HK-2 (cell line): Measurements from ENCODE around the gene CERK.

Experiments used
- DNase-seq: peaks from one replicate; pipeline ENCODE4 v3.0.0-alpha.2; 2018; ENCODE audit not compliant: unreplicated experiment

The CERK gene

DNA sequence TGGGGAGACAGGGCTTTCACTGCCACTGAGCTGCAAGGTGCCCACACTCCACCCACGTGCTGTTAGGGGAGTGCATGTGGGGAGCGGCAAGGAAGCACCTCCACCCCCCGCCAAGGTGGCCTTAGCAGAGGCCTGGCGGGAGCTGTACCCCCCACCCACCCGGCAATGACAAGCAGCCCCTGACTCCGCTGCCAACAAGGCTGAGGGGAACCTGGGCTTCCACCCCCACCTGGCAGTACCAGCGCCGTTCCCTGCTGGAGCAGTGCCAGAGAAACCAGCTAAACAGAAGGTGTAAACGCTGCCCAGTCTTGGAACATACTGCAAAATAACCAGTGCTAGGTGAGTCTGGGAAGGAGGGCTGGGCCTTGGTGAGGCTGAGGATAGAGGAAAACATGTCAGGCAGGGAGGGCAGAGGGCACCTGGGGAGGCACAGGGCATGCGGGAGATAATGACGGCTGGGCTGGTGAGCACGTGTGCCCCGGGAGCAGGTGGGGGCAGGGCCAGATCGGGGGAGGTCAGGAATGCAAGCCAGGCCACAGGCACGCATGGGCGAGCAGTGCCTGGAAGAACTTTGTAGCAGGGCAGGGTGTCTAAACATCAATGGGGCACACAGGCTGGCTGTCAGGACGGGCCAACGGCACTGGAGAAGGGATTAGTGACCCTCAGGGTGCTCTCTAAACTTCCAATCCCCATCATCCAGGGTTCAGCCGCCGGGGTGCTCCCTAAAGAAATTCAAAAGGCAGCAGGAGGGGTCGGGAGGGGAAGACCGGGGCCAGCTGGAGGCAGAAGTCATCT lies 6.6 kb downstream of the CERK start:
- DNase-seq, result peak; percentile 77

DNA sequence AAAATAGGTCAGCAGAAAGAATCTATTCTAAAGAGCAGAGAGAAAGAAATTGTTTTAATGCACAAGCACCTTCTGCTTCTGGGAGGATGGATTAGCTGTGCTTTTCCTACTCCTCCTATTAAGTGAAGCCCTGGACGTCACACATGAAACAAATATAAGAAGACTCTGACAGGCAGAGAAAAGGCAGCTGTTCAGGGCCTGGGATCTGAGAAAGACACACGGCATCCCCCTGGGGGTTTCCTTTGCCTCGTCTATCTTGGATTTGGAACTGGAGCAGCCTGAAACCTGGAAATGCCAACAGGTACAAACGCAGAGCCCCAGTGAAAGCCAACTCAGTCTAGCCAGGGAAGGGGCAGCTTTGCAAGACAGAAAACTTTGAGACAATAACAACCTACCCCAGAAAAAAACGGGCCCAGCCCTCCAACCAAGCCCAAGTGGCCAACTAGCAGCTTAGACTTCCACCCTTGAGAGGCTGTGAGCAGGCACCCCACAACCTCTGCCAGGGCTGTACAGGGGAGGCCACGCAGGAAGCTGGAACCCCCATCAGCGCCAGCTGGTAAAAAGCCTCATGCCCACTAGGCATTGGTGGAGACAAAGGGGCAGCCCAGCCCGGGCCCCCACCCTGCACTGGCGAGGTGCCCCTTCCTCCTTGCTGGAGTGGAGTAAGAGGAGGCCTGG lies 7.3 kb downstream of the CERK start:
- DNase-seq, result no peak

DNA sequence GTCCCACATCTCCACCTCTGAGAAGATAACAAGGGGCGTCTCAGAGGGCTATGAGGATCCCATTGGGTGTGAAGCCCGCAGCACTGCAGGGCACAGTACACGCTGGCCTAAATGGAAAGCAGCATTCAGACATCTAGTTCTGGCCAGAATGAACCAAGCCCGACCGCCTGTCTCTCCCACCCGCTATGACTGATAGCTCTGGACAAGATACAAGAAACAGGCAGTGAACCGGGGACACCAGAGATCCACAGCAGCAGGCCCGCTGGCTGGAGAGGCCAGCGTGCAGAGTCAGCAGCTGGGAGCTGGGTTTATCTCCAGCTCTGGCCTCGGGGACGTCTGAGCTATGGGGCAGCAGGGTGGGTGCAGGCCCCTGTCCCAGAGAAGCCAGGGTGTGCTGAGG lies 9.6 kb downstream of the CERK start:
- no peak for DNase-seq

DNA sequence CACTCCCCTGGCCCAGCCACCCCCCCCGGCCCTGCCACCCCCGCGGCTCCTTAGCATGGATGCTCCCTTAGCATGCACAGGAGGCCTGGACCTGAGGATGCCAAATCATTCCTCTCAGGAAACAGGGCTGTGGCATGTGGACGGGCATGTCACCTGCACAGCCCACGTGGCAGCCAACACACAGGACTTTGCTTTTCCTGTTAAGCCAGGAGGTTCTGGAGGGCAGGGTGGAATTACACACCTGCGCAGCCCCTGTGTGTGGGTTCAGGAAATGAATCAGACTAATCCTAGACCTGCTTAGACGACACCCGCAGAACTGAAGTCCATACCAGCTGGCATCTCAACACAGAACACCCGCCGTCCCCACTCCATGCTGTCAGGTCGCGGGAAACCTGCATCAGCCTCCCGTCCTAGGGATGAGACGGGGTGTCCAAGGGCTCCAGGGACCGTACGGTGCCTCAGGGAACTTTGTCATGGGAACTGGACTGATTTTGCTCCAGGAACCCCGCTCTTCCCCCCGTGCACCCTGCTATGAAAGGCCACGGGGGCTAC lies 10.2 kb downstream of the CERK start:
- no peak for DNase-seq

DNA sequence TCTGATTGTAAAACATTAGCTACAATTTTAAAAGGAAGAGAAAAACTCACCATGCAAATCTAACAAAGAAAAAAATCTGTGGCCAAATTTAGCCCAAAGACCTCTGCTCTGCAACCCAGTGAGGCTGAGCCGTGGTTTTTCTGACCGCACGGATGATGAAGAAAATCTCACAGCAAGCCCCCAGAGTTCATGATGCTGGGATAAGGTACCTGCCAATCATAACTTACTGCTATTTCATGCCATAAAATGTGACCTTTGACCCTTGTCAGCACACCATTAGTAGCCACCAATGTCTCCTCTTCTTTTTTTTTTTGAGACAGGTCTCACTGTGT lies 11.1 kb downstream of the CERK start:
- no peak for DNase-seq

DNA sequence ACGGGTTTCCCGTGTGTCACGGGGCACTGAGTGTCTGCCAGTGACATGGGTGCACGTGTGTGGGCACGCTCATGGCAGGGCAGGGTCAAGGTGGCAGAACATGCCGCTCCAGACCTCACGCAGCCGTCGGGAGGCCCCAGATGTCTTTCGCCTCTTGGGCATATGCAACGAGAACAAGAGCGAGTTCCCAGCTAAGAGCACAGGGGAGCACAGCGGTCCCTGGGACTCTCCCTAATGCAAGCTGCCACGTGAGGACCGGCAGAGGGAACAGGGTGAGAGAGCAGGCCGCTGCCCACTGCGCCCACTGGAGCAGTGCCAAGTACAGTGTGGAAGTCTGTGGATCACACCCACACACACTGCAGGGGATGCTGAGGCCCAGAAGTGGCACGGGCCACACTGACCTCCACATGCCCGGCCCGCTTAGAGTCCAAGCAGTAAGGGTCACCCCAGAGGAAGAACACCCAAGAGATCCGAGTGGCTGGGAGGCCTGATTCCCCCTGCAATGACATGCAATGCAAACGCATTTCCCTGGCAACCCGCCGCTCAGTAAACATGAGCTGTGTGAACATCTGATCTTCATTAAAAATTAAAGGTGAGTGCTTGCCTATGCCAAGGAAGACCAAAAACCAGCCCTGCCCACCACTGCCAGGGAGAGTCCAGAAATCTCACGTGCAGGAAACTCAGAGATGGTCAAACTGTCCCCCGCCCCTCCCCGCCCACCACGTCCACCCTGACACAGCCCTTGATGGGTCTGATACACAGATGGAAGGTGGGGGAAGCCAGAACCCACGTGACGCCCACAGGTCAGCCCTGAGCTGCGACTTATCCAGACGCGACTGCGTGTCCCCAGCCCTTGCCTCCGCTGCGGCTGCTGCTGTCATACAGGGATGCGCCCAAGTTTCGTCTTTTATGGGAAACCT lies 11.7 kb downstream of the CERK start:
- DNase-seq, result no peak

DNA sequence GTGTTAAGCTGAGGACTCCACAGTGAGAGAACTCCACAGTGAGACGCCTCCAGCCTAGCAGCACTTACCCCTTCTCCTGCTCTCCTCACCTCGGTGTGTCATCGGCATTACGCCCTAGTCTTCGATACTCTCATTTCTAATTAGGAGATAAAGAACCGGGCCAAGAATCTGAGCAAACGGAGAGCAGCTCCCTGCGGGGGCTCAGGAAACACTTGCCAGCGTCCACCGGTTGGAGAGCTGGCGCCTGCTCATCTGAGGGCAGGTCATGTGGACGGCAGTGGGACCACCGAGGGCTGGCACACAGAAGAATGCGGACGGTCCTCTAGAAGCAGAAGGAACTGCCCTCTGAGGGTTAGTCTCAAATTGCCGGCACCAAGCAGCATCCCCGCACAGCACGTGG lies 13.0 kb downstream of the CERK start:
- no peak for DNase-seq

DNA sequence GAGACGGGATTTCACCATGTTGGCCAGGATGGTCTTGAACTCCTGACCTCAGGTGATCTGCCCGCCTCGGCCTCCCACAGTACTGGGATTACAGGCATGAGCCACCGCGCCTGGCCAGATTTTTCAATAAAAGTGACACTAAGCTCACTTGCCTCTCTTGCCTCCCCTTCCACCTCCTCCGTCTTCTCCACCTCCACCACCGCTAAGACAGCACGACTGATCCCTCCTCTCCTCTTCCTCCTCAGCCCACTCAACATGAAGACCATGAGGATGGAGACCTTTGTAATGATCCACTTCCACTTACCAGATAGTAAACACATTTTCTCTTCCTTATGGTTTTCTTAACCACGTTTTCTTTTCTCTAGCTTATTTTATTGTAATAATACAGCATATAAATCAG lies 14.2 kb downstream of the CERK start:
- DNase-seq, result no peak

DNA sequence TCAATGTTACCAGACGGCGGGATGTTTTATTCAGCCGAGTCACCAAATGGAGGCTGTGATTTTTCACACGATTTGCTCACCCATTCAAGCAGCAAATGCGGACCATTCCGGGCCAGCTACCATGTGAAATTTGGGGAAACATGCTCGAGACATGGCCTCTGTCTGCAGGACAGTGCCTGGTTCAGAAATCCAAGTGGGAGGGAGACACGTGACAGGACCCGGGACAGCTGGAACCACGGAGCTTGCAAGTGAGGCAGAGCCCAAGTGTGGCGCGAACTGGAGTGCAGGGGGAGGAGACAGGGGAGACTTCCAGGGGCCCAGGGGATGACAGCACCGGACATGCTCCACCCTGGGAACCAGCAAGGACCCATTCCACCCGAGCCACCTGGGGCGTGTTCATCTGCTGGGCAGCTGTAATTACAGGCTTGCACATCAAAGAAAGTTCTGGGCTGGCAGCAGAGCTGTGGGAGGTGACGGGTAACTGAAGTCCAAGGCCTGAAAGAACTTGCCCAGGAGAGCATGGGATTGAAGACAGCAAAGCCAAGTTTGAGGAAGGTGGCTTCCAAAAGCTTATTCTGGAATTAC lies 16.5 kb downstream of the CERK start:
- DNase-seq, result no peak

DNA sequence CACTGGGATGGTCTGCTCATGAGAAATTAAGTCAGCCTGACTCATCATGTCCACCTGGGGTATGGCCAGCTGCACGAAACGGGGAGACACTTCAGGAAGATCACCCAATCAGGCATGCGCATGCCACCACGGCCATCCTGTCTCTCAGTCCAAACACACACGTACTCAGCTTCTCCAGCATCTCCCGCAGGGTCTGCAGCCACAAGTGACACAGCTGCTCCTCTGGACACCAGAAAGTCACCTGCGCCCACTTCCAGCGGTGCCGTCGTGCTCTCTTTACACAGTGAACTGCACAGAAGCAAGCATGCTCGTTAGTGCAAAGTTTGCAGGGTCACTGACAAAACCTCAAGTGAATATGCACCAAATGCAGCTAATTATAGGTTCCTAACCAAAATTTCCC lies 18.1 kb downstream of the CERK start:
- DNase-seq, result no peak

DNA sequence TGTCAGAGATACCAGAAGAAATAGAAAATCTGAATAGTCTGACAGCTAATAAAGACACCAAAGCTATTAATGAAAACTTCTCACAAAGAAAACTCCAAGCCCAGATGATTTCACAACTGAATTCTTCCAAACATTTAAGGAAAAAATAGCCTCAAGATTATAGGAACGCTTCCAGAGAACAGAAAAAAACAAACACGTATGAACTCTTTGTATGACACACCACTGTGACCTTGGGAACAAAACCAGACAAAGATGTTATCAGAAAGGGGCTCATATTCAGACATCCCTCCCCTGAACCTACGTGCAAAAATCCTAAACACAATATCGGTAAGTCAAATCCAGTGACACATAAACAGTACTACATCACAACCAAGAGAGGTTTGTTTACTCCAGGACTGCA lies 23.5 kb downstream of the CERK start:
- no peak for DNase-seq

DNA sequence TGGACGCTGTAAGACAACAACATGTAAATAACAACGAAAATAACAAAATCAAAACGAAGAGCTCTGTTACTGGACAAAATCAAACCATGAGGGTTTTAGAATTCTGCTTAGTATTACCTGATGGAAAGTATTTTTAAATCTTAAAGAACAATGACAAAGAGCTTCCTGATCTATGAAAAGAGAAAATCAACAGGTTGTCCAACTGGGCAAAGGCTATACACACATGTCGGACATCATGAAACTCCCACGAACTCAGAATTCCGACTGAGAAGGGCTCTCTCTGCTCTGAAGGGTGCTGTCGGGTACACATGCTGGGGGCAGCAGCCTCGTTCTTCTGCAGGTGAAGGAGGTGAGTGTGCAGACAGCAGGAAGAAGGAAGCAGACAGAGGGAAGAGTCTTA lies 25.8 kb downstream of the CERK start:
- DNase-seq, result no peak

DNA sequence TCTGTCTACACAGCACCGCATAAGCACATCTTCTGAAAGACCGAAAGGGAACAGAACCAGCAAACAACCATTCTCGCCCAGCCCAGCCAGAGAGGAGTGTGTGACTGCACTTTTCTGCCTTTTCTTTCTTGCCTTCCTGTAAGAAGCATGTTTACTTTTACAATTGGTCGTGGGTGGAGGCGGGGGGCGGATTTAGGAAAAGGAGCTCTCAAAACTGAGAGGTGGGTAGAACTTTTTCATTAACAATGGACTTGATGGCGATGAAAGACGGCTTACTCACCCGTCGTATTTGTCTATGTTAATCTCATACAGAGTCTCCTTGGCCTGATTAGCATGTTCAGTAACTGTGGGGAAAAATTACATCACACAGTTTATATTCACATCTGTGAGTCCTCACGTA lies 27.2 kb downstream of the CERK start:
- no peak for DNase-seq

DNA sequence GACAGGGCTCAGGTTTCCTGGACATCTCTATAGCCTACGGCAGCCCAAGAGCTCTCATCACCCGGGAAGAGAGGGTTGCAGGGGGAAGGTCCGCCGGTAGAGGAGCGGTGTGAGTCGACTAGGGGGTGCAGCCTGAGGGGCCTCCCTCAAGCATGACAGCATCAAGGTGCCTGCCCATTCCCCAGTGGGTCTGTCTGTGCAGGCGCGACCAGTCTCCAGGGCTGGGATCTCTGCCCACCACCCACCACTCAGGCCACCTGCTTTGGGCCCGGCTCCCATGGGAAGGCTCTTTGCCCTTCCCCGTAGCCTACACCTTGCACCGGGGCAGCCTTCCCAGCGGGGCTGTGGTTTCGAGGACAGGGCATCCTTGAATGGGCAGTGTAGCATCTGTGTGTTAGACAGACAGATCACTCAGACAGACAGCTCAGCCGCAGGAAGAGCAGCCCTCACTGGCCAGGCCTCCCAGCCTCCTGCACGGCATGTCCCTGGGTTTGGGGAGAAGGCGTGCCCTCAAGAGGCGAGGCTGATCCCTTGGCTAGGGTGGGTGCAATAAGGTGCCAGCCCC lies 29.2 kb downstream of the CERK start:
- DNase-seq, result no peak

DNA sequence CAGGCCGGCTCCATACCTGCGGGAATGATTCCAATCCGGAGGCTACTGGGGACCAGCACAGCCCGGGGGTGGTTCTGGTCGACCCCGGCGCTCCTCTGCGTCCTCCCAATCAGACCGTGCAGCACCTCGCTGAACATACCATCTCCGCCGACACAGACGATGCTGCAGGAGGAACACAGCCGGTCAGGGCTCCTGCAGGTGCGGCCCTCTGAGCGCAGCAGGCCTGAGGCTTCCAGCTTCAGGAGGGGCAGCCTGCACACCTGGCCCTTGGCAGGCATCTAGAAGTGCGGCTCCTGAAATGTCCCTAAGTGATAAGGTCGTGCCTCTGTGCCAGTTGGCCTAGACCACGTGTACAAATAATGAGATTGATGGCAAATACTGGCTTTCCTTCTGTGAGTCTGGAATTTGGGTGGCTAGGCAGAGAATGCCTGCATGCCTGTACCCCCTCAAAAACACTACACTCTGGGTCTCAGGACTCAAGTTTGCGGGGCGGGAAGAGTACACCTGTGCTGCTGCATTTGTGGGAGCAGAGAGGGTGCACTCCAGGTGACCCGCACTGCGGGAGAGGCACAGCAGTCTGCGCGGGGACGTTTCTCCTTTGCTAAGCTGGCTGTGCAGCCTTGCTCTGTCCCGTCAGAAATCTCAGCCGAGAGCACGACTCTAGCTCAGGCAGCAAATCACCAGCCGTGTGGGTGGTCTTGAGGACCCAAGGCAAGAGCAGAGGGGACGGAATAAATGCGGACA lies 30.1 kb downstream of the CERK start:
- no peak for DNase-seq

DNA sequence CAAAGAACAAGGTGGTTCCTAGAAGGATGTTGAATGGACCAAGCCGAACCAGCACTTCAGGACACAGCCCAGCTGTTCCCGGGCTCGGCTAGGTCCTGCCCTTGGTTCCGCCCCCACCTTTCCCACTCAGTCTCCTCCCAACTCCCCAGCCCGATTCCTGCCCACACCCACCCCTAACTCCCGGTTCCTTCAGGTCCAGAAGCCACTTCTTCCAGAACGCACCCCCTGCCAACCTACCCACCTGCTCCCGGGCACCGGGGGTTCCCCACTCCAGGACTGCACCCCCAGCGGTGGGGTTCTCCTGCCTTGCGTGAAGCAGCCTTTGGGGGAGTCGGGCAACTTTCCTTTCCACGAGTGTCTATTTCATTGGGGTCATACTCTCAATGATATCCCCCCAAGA lies 30.7 kb downstream of the CERK start:
- no peak for DNase-seq

DNA sequence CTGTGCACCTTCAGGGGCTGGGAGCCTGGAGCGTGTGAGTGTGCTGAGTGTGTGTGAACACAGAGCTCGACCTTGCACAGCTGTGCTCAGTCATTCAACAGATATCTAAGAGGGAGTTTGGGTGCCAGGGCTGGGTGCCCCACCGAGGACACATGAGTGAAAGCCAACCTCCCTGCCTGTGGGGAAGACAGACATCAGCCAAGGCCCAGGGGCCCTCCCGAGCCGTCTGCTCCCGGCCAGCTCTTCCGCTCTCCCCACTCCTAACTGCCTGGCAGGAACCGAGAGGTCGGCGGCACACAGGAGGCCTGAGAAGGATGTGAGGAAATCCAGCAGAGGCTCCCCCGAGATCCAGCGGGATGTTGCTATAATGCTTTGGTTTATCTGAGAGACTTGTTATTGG lies 32.0 kb downstream of the CERK start:
- DNase-seq, result no peak

DNA sequence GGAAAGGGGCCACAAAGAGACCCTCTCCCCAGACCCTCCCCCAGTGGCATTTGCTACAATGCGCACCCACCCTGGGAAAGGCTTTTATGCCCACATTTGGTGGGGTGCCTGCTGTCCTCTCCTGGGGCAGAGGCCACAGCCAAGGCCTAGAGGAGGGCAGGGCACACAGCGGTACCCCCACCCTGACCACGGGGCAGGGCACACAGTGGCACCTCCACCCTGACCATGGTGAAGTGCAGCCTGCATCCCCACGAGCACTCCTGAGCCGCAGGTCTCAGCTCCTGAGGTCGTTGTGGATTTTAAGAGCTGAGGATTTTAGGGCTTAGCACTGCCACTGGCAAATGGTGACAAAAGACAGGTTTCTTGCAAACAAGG lies 34.1 kb downstream of the CERK start:
- DNase-seq, result no peak

DNA sequence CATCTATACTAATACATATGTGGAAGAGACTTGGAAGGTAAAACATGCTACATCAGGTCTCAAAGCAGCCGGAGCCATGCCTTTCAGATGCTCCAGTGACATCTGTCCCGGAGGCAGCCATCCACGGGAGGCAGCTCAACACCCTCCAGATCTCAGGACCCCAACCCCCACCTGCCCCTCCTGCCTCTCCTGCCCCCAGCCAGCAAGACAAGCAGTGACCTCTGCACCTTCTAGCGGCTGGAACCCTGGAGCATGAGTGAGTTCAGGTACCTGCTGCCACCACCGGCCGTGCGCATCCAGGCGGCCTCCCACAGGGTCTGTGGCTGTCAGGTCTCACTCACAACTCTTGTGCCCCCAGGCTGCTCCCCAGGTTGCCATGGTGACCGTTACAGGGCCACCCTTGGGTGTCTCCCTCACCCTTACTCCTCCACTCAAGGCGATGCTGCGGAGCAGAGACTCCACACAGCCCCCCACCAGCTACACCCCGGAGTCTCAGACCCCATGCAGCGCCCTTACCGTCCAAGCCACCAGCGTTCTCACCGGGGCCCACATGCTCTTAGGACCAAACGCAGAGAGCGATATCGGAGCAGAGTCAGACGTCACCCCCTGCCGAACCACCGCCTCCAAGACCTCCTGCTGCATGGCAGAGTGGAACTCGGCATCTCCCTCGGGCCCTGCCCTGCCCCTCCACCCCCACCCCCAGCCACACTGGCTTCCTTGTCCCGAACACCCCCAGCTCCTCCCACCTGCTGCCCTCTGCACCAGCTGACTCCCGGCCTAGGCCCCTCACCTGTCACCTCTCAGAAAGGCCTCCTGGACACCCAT lies 34.7 kb downstream of the CERK start:
- no peak for DNase-seq

DNA sequence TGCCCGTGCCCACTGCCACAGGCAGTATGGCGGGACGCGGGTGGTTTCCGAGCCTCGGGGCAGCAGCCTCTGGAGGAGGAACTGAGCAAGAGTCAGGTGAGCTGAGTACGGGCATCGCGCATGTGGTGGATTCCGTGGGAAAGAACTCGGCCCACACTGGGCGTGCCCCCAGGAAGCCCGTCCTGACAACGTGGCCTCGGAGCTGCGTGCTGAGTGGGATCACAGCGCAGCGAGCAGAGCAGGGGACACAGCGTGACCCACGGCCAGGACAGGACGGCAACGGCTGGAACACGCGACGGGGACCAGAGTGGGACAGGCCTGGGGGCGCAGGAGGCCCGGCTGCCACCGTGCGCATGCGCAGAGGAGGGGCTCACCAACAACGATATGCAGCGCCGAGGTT lies 36.8 kb downstream of the CERK start:
- DNase-seq, result no peak
